GM18867 (cell line): ENCODE results near the gene FUT3.

Experiments used
- ATAC-seq: cut with Tn5 transposase; IDR thresholded peaks from one replicate; pipeline ENCODE4 v1.9.1; 2021; ENCODE audit warnings: mild to moderate bottlenecking, moderate library complexity; ENCODE audit not compliant: unreplicated experiment

The FUT3 gene

GRCh38 chr19:5826531-5827341 lies 24.5 kb downstream of the FUT3 start:
- ATAC-seq: no peak

GRCh38 chr19:5825178-5825577 lies 26.1 kb downstream of the FUT3 start:
- ATAC-seq: no peak

- no peak for ATAC-seq
These were observed 26.5 kb downstream of the FUT3 start for GRCh38 chr19:5824751-5825150.

- no peak for ATAC-seq
These were observed 27.5 kb downstream of the FUT3 start for GRCh38 chr19:5823579-5824281.

- ATAC-seq: no peak
These were observed 28.9 kb downstream of the FUT3 start for GRCh38 chr19:5822181-5822844.

- ATAC-seq: no peak
These were observed 29.6 kb downstream of the FUT3 start for GRCh38 chr19:5821521-5822180.

- ATAC-seq: no peak
These were observed 30.5 kb downstream of the FUT3 start for GRCh38 chr19:5820785-5821184.

GRCh38 chr19:5818594-5818993 lies 32.7 kb downstream of the FUT3 start:
- ATAC-seq: no peak

GRCh38 chr19:5817218-5817617 lies 34.0 kb downstream of the FUT3 start:
- no peak for ATAC-seq

GRCh38 chr19:5814852-5815246 lies 36.4 kb downstream of the FUT3 start:
- no peak for ATAC-seq

- no peak for ATAC-seq
These were observed 37.0 kb downstream of the FUT3 start for GRCh38 chr19:5814123-5814851.

- no peak for ATAC-seq
These were observed 40.1 kb downstream of the FUT3 start for GRCh38 chr19:5811117-5811516.

- no peak for ATAC-seq
These were observed 41.8 kb downstream of the FUT3 start for GRCh38 chr19:5809469-5809868.

GRCh38 chr19:5809053-5809452 lies 42.2 kb downstream of the FUT3 start:
- no peak for ATAC-seq

GRCh38 chr19:5808120-5808816 lies 43.0 kb downstream of the FUT3 start:
- ATAC-seq: no peak

- ATAC-seq: no peak
These were observed 44.3 kb downstream of the FUT3 start for GRCh38 chr19:5806905-5807304.

- ATAC-seq: no peak
These were observed 45.1 kb downstream of the FUT3 start for GRCh38 chr19:5806133-5806489.

- no peak for ATAC-seq
These were observed 45.7 kb downstream of the FUT3 start for GRCh38 chr19:5805462-5806132.
